NB4 (cell line): Measurements from ENCODE around the gene MUSK.

Experiments used
- MYC ChIP-seq: IDR thresholded peaks from 2 replicates; pipeline ENCODE4 v1.6.1; 2011; ENCODE audit warnings: low read depth, low read length
- POLR2A ChIP-seq: IDR thresholded peaks from 2 replicates; pipeline ENCODE4 v1.6.1; 2011; ENCODE audit warnings: mild to moderate bottlenecking; ENCODE audit not compliant: insufficient read length; ENCODE audit errors: extremely low read depth
- TF ChIP-seq, protein P1 (sequence below): IDR thresholded peaks from one replicate; pipeline ENCODE4 v1.5.1; 2012; ENCODE audit warnings: low read depth, low read length
- TF ChIP-seq, protein P2 (sequence below): IDR thresholded peaks from 2 replicates; pipeline ENCODE4 v1.6.1; 2011; ENCODE audit warnings: low read depth, low read length

GRCh38 chr9:110785166-110785565, 116.6 kb downstream of the MUSK start:
- TF ChIP-seq, protein P1, sequence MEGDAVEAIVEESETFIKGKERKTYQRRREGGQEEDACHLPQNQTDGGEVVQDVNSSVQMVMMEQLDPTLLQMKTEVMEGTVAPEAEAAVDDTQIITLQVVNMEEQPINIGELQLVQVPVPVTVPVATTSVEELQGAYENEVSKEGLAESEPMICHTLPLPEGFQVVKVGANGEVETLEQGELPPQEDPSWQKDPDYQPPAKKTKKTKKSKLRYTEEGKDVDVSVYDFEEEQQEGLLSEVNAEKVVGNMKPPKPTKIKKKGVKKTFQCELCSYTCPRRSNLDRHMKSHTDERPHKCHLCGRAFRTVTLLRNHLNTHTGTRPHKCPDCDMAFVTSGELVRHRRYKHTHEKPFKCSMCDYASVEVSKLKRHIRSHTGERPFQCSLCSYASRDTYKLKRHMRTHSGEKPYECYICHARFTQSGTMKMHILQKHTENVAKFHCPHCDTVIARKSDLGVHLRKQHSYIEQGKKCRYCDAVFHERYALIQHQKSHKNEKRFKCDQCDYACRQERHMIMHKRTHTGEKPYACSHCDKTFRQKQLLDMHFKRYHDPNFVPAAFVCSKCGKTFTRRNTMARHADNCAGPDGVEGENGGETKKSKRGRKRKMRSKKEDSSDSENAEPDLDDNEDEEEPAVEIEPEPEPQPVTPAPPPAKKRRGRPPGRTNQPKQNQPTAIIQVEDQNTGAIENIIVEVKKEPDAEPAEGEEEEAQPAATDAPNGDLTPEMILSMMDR: no peak
- TF ChIP-seq POLR2A (no peak), MYC (no peak)
- TF ChIP-seq, protein P2, sequence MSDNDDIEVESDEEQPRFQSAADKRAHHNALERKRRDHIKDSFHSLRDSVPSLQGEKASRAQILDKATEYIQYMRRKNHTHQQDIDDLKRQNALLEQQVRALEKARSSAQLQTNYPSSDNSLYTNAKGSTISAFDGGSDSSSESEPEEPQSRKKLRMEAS: no peak
